ENCODE measurements around the gene ZMYM4.
"Not testable (repeated sequence)": the region's sequence is repeated elsewhere in the genome, so short reads cannot be mapped to it uniquely, and the experiment has no call there.

Gene ZMYM4

GRCh38 chr1:35326246-35326866 is 57.8 kb downstream of the ZMYM4 start:
- Histone ChIP-seq H3K27me3 (no peaks in the 10 kb centered on the region), H3K9ac (no peak overlapping the region), H3K36me3 (peaks cover 28 to 70% (median 45%) of the 10 kb centered on the region in 11 experiments), H3K4me1 (0 out of 20 replicates have a peak, but pooled peaks cover 0 to 3% (median 0%) of the 10 kb centered on the region in 10 experiments), H3K4me3 (no peak overlapping the region), H4K20me1 (peaks cover under 1 to 60% (median 25%) of the 10 kb centered on the region in 11 experiments; a peak in 17 of 22 replicates), H3K9me3 (replicated peaks in 1 of 11) (no peaks in the 10 kb centered on the region), H3K4me2 (no peak overlapping the region), H3K27ac (no peak overlapping the region)
- no peak for TF ChIP-seq Cebpa-rat (IDR thresholded peaks at IDR 0.05)

- H3K4me3 ChIP-seq, H3K4me2 ChIP-seq, H3K9ac ChIP-seq, H3K4me1 ChIP-seq, H3K27me3 ChIP-seq, H3K27ac ChIP-seq: not testable (repeated sequence)
- H4K20me1 ChIP-seq = peaks cover 0 to 27% (median 6%) of the 10 kb centered on the region in 11 experiments; a peak in 11 of 22 replicates
- H3K9me3 ChIP-seq (replicated peaks in 1 of 11) = peaks cover 11 to 19% (median 17%) of the 10 kb centered on the region in 11 experiments; a peak in 20 of 22 replicates
- peaks cover 50 to 90% (median 69%) of the 10 kb centered on the region in 11 experiments for H3K36me3 ChIP-seq
These were observed 63.1 kb downstream of the ZMYM4 start for GRCh38 chr1:35331618-35332017.

GRCh38 chr1:35334485-35334884 is 66.0 kb downstream of the ZMYM4 start:
- Histone ChIP-seq H3K4me3 (no peak overlapping the region), H3K36me3 (peaks cover 35 to 88% (median 68%) of the 10 kb centered on the region in 11 experiments), H3K27me3 (no peaks in the 10 kb centered on the region), H3K9ac (no peak overlapping the region), H3K27ac (no peak overlapping the region), H3K9me3 (replicated peaks in 1 of 11) (peaks cover 11 to 23% (median 21%) of the 10 kb centered on the region in 11 experiments; a peak in 21 of 22 replicates), H4K20me1 (peaks cover 4 to 35% (median 15%) of the 10 kb centered on the region in 11 experiments; a peak in 12 of 22 replicates), H3K4me2 (no peak overlapping the region), H3K4me1 (peaks cover 0 to 6% (median 0%) of the 10 kb centered on the region in 10 experiments; a peak in 2 of 20 replicates)
- TF ChIP-seq Cebpa-rat (IDR thresholded peaks at IDR 0.05) = no peak

GRCh38 chr1:35340519-35340918 is 72.0 kb downstream of the ZMYM4 start:
- Histone ChIP-seq H4K20me1 (peaks cover 0 to 59% (median 34%) of the 10 kb centered on the region in 11 experiments; a peak in 12 of 22 replicates), H3K4me3 (no peak overlapping the region), H3K36me3 (peaks cover 35 to 57% (median 45%) of the 10 kb centered on the region in 11 experiments), H3K4me1 (peaks cover 0 to 10% (median 4%) of the 10 kb centered on the region in 10 experiments; a peak in 11 of 20 replicates), H3K9me3 (replicated peaks in 1 of 11) (peaks cover 5 to 27% (median 15%) of the 10 kb centered on the region in 11 experiments; a peak in 21 of 22 replicates), H3K4me2 (no peak overlapping the region), H3K27ac (no peak overlapping the region), H3K27me3 (no peaks in the 10 kb centered on the region), H3K9ac (no peak overlapping the region)
- no peak for TF ChIP-seq Cebpa-rat (IDR thresholded peaks at IDR 0.05)

GRCh38 chr1:35345439-35345981 is 77.0 kb downstream of the ZMYM4 start:
- Histone ChIP-seq H3K4me1 (peaks cover 6 to 12% (median 8%) of the 10 kb centered on the region in 10 experiments; a peak in 11 of 20 replicates), H4K20me1 (peaks cover 0 to 69% (median 33%) of the 10 kb centered on the region in 11 experiments; a peak in 11 of 22 replicates), H3K9ac (no peak overlapping the region), H3K27ac (peak overlapping the region in 5 of 11 experiments; percentile 25 to 63 (median 38); a peak in 9 of 22 replicates), H3K9me3 (replicated peaks in 1 of 11) (peaks cover 0 to 3% (median 0%) of the 10 kb centered on the region in 11 experiments; a peak in 3 of 22 replicates), H3K4me2 (peak overlapping the region in 7 of 11 experiments; percentile 13 to 38 (median 26); a peak in 9 of 22 replicates), H3K27me3 (no peaks in the 10 kb centered on the region), H3K4me3 (no peak overlapping the region), H3K36me3 (peaks cover 5 to 26% (median 13%) of the 10 kb centered on the region in 11 experiments; a peak in 16 of 22 replicates)
- TF ChIP-seq Cebpa-rat (IDR thresholded peaks at IDR 0.05) = peak in 5 of 11 experiments; percentile 17 to 67 (median 50); a peak in 6 of 22 replicates

- Histone ChIP-seq H3K36me3 (peaks cover 14 to 46% (median 21%) of the 10 kb centered on the region in 11 experiments; a peak in 18 of 22 replicates), H3K27me3 (no peaks in the 10 kb centered on the region), H4K20me1 (peaks cover 0 to 50% (median 21%) of the 10 kb centered on the region in 11 experiments; a peak in 14 of 22 replicates), H3K4me2 (no peak overlapping the region), H3K9me3 (replicated peaks in 1 of 11) (no peaks in the 10 kb centered on the region), H3K4me1 (peaks cover 0 to 10% (median under 1%) of the 10 kb centered on the region in 10 experiments; a peak in 5 of 20 replicates), H3K27ac (no peak overlapping the region), H3K4me3 (no peak overlapping the region), H3K9ac (no peak overlapping the region)
- TF ChIP-seq Cebpa-rat (IDR thresholded peaks at IDR 0.05) = no peak
These were observed 82.4 kb downstream of the ZMYM4 start for GRCh38 chr1:35350872-35351271.

- peaks cover 0 to 35% (median 5%) of the 10 kb centered on the region in 11 experiments; a peak in 8 of 22 replicates for H4K20me1 ChIP-seq
- H3K36me3 ChIP-seq = peaks cover 53 to 86% (median 69%) of the 10 kb centered on the region in 11 experiments
- no peak overlapping the region for H3K4me2 ChIP-seq
- H3K4me3 ChIP-seq = no peak overlapping the region
- H3K9ac ChIP-seq = no peak overlapping the region
- no peak for TF ChIP-seq Cebpa-rat (IDR thresholded peaks at IDR 0.05)
- peaks cover 0 to 31% (median 9%) of the 10 kb centered on the region in 10 experiments; a peak in 11 of 20 replicates for H3K4me1 ChIP-seq
- H3K27me3 ChIP-seq = no peaks in the 10 kb centered on the region
- H3K9me3 ChIP-seq (replicated peaks in 1 of 11) = no peaks in the 10 kb centered on the region
- H3K27ac ChIP-seq = no peak overlapping the region
These were observed 91.5 kb downstream of the ZMYM4 start for GRCh38 chr1:35359995-35360394.

GRCh38 chr1:35361638-35362037 is 93.1 kb downstream of the ZMYM4 start:
- H3K4me1 ChIP-seq = peaks cover 0 to 36% (median 9%) of the 10 kb centered on the region in 10 experiments; a peak in 11 of 20 replicates
- no peak overlapping the region for H3K9ac ChIP-seq
- H3K27ac ChIP-seq = no peak overlapping the region
- peaks cover 0 to 25% (median 0%) of the 10 kb centered on the region in 11 experiments; a peak in 6 of 22 replicates for H4K20me1 ChIP-seq
- no peaks in the 10 kb centered on the region for H3K9me3 ChIP-seq (replicated peaks in 1 of 11)
- H3K4me3 ChIP-seq = no peak overlapping the region
- H3K4me2 ChIP-seq = 0 out of 22 replicates have a peak overlapping the region, but pooled peaks of 1 of the 11 experiments have one; percentile 20
- H3K36me3 ChIP-seq = peaks cover 52 to 90% (median 75%) of the 10 kb centered on the region in 11 experiments
- no peaks in the 10 kb centered on the region for H3K27me3 ChIP-seq
- TF ChIP-seq Cebpa-rat (IDR thresholded peaks at IDR 0.05) = no peak

Measured in BLaER1 treated with 17β-estradiol and CSF1 and Interleukin-3, amounts not matched to agents 10 nM and 100 nM (cell line).